Fibroblast of skin of right quadriceps (primary cell): ENCODE measurements around the gene MPDZ.

Experiments used
- DNase-seq: peaks from one replicate; pipeline ENCODE4 v3.0.0-alpha.2; 2013

The MPDZ gene

GRCh38 chr9:13128266-13128860, 151.1 kb downstream of the MPDZ start:
- DNase-seq, result peak; percentile 17

- DNase-seq, result no peak
Observed at GRCh38 chr9:13127131-13127530, 152.4 kb downstream of the MPDZ start.

DNA sequence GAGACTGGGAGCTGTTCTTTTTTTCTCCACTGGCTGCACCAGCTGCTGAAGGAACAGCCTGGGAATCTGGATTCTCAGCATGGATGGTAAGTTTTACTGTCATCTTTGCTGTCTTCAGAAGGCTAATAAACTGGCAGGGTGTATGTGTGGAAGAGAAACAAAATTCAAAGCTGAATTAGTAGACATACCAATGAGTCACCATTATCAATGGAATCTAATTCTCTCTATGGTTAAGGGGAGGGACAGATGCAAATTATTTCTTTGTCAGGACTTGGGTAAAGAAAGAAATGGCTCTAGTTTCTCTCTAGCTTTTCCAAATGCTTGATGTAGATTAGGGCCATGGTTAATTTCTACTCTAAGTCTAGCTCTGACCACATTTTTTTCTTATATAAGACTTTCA, 154.2 kb downstream of the MPDZ start:
- DNase-seq, result no peak

GRCh38 chr9:13122756-13123369, 156.6 kb downstream of the MPDZ start:
- DNase-seq, result no peak

DNA sequence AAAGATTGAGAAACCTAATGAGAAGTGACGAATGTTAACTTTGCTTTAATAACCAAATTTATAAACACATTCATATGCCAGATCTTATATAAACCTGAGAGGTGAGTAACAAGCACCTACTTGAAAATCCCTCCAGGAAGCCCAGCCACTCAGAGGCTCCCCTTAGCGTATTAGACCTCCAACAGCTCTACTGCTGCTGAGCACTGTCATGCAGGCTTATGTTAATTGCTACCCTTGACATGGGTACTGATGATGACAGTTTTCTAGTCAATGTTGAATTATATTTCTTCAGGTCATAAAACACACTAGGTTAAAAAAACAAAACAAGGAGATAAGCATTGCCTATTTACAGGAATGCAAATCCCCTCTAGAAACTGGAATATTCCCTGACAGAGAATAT, 161.2 kb downstream of the MPDZ start:
- DNase-seq, result no peak

- no peak for DNase-seq
Observed at GRCh38 chr9:13116292-13116691, 163.2 kb downstream of the MPDZ start.

GRCh38 chr9:13113751-13114150, 165.7 kb downstream of the MPDZ start:
- peak; percentile 30 for DNase-seq

DNA sequence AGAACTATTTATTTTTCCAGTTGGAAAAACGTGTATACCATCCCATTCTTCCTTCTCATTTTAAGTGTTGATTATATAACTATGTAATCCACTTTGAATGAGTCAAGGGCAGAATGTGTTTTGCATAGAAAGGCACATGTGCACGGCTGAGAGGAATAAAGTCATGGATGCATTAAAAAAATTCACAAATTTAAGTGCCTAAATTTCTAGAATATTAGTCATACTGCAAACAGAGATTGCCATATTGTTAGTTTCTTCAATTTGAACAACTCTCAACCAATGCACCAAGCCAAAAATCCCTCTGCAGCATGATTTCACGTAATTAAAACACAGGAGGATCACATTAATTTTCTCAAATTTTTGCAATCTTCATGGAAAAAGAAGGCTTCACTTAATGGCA, 166.3 kb downstream of the MPDZ start:
- peak; percentile 78 for DNase-seq

DNA sequence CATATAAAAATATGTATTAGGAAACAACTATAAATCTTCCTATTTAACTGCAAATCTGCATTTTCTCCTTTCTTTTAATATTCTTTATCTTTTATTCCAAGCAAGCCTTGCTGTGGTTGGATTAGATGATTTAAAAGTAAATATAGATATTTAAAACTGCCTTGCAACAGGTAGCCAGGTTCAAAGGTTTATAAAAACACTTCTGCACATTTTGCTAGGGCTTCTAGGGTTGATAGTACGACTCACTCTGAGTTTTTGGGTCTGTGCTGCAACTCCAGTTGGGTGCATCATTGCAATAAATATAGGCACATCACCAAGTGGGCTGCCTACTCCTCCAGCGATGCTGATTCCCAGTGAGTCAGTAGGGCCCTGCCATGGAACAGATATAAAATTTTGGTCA, 167.7 kb downstream of the MPDZ start:
- no peak for DNase-seq

GRCh38 chr9:13110766-13111417, 168.6 kb downstream of the MPDZ start:
- DNase-seq, result peak; percentile 29

- DNase-seq, result no peak
Observed at GRCh38 chr9:13109781-13110180, 169.7 kb downstream of the MPDZ start.

DNA sequence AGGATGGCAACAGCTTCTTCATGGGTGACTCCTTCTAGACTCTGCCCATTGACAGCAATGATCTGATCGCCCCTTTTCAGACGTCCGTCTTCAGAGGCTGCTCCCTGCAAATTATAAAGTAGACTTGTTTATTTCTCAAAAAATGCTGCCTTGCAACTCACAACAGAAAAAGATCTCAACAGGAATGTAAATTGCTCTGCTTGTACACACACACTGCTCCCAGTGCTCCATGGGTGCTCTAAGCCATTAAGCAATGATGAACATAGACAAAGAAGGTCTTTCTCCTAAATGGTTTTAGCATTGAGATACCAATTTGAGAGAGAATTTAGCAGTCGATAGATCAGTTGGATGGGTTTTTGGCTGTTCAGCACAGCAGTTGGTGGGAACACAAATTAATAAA, 172.5 kb downstream of the MPDZ start:
- no peak for DNase-seq

DNA sequence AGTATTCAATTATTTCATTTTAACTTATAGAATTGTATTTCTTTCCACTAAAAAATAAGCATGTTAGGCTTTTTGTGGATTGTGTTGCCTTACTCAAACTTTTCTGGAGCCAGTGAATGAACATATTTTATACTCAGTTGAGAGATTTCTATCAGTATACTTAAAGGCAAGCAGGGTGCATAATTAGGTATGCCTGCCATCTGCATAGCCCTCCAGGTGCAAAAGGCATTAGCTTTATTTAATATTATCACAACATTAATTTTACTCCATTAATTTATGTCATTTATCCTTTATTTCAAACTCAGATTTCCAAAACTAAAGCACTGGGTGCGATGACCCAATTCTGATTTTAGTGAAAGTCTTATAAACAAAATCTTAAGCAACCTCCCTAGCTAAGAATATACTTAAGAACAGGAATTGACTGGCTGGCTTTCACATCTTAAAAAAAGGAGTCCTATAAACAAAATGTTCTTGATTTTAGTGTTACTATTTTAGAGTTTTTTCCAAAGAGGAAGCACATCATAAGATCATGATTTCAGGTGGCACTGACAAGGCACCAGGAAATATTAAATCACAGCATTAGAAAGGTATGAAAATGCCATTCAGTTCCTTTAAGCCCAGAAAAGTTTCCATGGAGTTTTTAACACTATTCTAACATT, 178.4 kb downstream of the MPDZ start:
- DNase-seq, result no peak

DNA sequence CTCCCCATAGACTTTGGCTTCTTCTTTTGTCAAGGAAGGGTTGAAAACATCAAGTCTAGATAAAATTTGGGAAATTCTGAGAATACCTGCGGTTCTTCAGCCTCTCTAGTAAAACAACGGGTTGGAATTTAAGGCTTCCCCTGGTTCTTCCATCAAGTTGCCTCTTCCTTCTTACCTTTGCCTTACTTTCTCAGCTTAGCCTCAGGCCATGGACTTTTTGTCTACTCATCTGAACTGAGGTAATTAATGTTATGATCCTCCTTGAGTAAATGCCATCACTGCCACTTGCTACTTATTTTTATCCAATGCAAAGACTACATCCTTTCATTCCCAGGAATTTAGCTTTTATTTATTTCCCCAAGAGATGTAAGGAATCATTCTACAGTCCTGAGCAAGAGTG, 184.4 kb downstream of the MPDZ start:
- no peak for DNase-seq

DNA sequence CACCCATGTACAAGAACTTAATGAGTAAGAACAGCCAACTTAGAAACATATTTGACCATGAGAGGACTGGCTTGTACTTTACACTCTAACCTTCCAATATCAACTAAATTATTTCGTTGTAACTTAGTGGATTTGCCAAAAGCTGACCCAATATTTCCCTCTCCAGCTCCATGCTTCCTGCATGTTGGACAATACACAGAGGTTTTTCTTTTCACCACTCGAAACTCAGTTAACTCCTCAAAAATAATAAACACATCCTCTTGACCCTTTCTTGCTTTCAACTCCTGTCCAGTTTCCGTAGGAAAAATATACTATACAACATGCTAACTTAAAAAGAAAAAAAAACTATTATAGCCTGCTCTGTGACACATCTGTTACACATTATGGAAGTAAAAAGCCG, 188.9 kb downstream of the MPDZ start:
- DNase-seq, result no peak

DNA sequence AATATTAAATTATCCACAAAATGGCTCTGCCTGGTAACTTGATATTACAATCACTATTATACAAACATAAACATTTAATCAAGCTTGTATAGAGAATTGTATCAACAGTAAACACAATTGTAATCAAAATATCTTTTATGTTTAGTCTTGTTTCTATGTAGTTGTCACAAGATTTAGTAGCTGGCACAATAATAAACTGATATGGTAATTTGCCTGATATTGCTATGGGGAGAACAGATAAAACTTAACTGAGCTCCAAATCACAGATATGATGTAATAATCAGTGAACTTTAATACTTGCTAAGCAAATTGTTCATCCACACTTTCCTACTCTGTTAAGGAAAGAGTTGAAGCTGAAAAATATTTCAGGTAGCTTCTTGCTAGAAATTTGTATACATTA, 189.8 kb downstream of the MPDZ start:
- no peak for DNase-seq

GRCh38 chr9:13088720-13089427, 190.6 kb downstream of the MPDZ start:
- DNase-seq, result peak; percentile 56

DNA sequence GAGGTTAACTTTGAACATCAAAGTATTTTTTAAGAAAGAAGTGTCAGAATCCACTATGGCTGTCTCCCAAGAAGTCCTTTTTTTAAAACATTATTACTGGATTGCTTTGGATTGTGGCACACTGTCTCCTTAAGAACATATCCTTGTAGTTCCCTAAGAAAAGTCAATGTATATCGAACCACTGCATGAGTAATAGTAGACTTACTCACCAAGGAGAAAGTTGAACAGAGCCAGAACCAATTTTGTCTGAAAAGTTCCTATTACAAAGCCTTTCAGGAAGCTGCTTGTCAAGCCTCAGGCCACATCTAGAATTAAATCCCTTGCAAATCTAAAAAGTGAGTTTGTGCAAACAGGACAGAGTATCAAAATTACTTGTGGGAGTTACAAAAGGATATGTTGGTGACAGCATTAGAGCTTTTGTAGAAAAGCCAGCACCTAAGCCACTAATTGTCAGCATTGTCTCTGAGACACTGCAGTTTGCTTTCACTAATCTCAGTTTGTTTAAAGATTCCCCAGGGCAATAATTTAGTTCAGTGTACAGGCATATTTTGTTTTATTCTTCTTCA, 195.4 kb downstream of the MPDZ start:
- peak; percentile 57 for DNase-seq

- DNase-seq, result no peak
Observed at GRCh38 chr9:13083366-13083765, 196.1 kb downstream of the MPDZ start.

DNA sequence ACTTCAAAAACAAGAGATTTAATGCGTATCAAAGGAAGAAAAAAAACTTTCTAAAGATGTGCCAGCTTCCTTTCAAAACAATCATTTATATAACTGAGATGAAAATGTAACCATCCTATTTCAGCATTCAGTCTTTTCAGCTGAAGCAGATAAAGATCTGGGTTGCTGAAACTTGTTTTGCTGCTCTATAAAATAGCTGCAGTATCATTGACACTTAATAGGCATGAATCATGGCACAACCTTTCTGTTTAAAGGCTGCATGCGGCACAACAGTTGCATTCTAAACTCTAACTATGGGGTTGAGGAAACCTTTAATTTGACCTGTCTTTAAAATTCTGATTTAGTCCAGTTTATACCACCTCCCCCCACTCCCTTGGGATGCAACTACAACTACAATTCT, 196.7 kb downstream of the MPDZ start:
- peak; percentile 1 for DNase-seq

GRCh38 chr9:13078164-13078563, 201.3 kb downstream of the MPDZ start:
- DNase-seq, result no peak

GRCh38 chr9:13076616-13077015, 202.9 kb downstream of the MPDZ start:
- DNase-seq, result no peak

DNA sequence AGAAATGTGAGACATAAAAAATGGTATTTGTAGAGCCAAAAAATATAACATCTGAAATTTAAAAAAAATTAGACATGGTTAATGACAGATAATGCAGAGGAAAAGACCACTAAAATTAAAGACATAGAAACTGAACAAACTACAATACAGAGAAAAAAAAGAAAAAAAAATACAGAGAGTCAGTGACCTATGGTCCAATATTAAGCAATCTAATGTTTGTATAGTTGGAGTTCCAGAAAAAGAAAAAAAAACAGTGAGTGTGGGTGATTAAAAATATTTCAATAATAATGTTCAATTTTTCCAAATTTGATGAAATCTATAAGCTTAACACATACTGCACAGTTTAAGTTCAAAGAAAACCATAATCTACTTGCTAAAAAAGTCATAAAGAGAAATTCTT, 207.6 kb downstream of the MPDZ start:
- no peak for DNase-seq
